Measurements from ENCODE around the gene PRKCB. TPM values are rescaled to one million over a fixed set of nuclear protein-coding genes. Genes with fewer than 3 reads are reported as not detected.

PRKCB gene
- total and polyA plus RNA-seq, 2 of the 8 experiments (the other 6 are each of a cell fraction or from before 2014, with no cell fraction given) = 7.1 to 12.1 TPM

- TF ChIP-seq GABPA (IDR thresholded peaks at IDR 0.05; ENCODE audit: borderline replicate concordance, insufficient read depth, low read length) = no peak
These were observed 310.1 kb downstream of the PRKCB start (continued) for GRCh38 chr16:24145927-24146326.
